Neural cell (in vitro differentiated cells): ENCODE results near the gene CHST1. TPM values are rescaled to one million over a fixed set of nuclear protein-coding genes. Genes with fewer than 3 reads are reported as not detected.

Source experiments
- H2AFZ ChIP-seq: fragments of 200-600, 300-800 bp; sonication (generic), shearing (Covaris generic); 2 replicates; pipeline ENCODE4 v1.6.0; 2014; ENCODE audit warnings: low read depth, mild to moderate bottlenecking, antibody characterized with exemption, low read length, moderate library complexity
- H3F3A ChIP-seq: fragments of 200-600 bp; shearing (Covaris generic); 2 replicates; pipeline ENCODE4 v1.6.1; 2016; ENCODE audit warnings: mild to moderate bottlenecking, moderate library complexity, mixed read lengths, antibody characterized with exemption, low read length; ENCODE audit not compliant: insufficient read depth, poor library complexity, severe bottlenecking
- H3K27ac ChIP-seq: fragments of 200-600, 300-800 bp; sonication (generic), shearing (Covaris generic); 2 replicates; pipeline ENCODE4 v1.5.1; 2014; ENCODE audit warnings: mild to moderate bottlenecking, low read length, moderate library complexity
- H3K27me3 ChIP-seq: fragments of 300-800, 200-600 bp; sonication (generic), shearing (Covaris generic); 2 replicates; pipeline ENCODE4 v1.6.0; 2014; ENCODE audit warnings: mild to moderate bottlenecking, low read depth, low read length, moderate library complexity; ENCODE audit not compliant: insufficient read depth
- H3K36me3 ChIP-seq: fragments of 300-800, 200-600 bp; sonication (generic), shearing (Covaris generic); 2 replicates; pipeline ENCODE4 v1.5.1; 2014; ENCODE audit warnings: mild to moderate bottlenecking, antibody characterized with exemption, low read length, moderate library complexity; ENCODE audit not compliant: insufficient read depth
- H3K4me2 ChIP-seq: fragments of 300-800, 200-600 bp; sonication (generic), shearing (Covaris generic); 2 replicates; pipeline ENCODE4 v1.6.0; 2014; ENCODE audit warnings: mild to moderate bottlenecking, low read length
- H3K4me3 ChIP-seq: fragments of 300-800, 200-600 bp; sonication (generic), shearing (Covaris generic); 2 replicates; pipeline ENCODE4 v1.5.1; 2014; ENCODE audit warnings: mild to moderate bottlenecking, low read length, moderate library complexity
- H3K79me2 ChIP-seq: fragments of 200-600 bp; shearing (Covaris generic); replicated peaks from 2 replicates; pipeline ENCODE4 v1.6.0; 2014; ENCODE audit warnings: mild to moderate bottlenecking, low read length, moderate library complexity; ENCODE audit not compliant: insufficient read depth
- H3K9ac ChIP-seq: fragments of 300-800, 200-600 bp; sonication (generic), shearing (Covaris generic); 2 replicates; pipeline ENCODE4 v1.6.1; 2016; ENCODE audit warnings: mild to moderate bottlenecking, low read length, mixed read lengths
- H3K9me2 ChIP-seq: fragments of 200-600 bp; shearing (Covaris generic); 2 replicates; pipeline ENCODE4 v1.6.1; 2016; ENCODE audit warnings: mild to moderate bottlenecking, low read length, mixed read lengths; ENCODE audit not compliant: insufficient read depth
- H3K9me3 ChIP-seq: fragments of 200-600, 300-800 bp; sonication (generic), shearing (Covaris generic); 2 replicates; pipeline ENCODE4 v1.6.1; 2016; ENCODE audit warnings: mild to moderate bottlenecking, mixed run types, low read length, moderate library complexity, mixed read lengths
- H4K20me1 ChIP-seq: fragments of 200-600 bp; shearing (Covaris generic); 2 replicates; pipeline ENCODE4 v1.6.1; 2016; ENCODE audit warnings: mild to moderate bottlenecking, mixed run types; ENCODE audit not compliant: insufficient read depth
- EP300 ChIP-seq: fragments of 450-650 bp; conservative IDR thresholded peaks from 2 replicates; pipeline ENCODE4 v1.6.1; 2014; ENCODE audit warnings: antibody characterized with exemption, mild to moderate bottlenecking, moderate library complexity; ENCODE audit not compliant: poor library complexity, severe bottlenecking
- EZH2 ChIP-seq: fragments of 200-600, 300-800 bp; shearing (Covaris generic), sonication (generic); IDR thresholded peaks from 2 replicates; pipeline ENCODE4 v1.6.1; 2014; ENCODE audit warnings: antibody characterized with exemption, low read length, borderline replicate concordance, mild to moderate bottlenecking; ENCODE audit not compliant: insufficient read depth, poor library complexity, severe bottlenecking
- MXI1 ChIP-seq: fragments of 450-650 bp; conservative IDR thresholded peaks from 2 replicates; pipeline ENCODE4 v1.6.1; 2014; ENCODE audit warnings: antibody characterized with exemption, mild to moderate bottlenecking; ENCODE audit not compliant: poor library complexity, severe bottlenecking
- POLR2AphosphoS5 ChIP-seq: IDR thresholded peaks from 2 replicates; pipeline ENCODE4 v1.6.1; 2012
- RAD21 ChIP-seq: fragments of 450-650 bp; conservative IDR thresholded peaks from 2 replicates; pipeline ENCODE4 v1.6.1; 2014; ENCODE audit warnings: antibody characterized with exemption, mild to moderate bottlenecking, moderate library complexity
- SMC3 ChIP-seq: fragments of 450-650 bp; conservative IDR thresholded peaks from 2 replicates; pipeline ENCODE4 v1.6.1; 2014; ENCODE audit warnings: antibody characterized with exemption, mild to moderate bottlenecking, moderate library complexity; ENCODE audit not compliant: poor library complexity
- TAF1 ChIP-seq: IDR thresholded peaks from 2 replicates; pipeline ENCODE4 v1.6.1; 2012; ENCODE audit warnings: low read depth
- polyA plus RNA-seq: library from polyadenylated mRNA; depleted of rRNA; stranded (reverse); fragments of >200 nt; gene quantifications from 2 replicates; pipeline ENCODE4 v1.2.3, GENCODE V29; 2014
- TF ChIP-seq, protein P1 (sequence below): fragments of 450-650 bp; IDR thresholded peaks from 2 replicates; pipeline ENCODE4 v1.5.1; 2014; ENCODE audit warnings: antibody characterized with exemption, mild to moderate bottlenecking, moderate library complexity; ENCODE audit not compliant: poor library complexity, severe bottlenecking
- TF ChIP-seq, protein P2 (sequence below): IDR thresholded peaks from 2 replicates; pipeline ENCODE4 v1.6.1; 2012; ENCODE audit warnings: borderline replicate concordance

CHST1 gene
- polyA plus RNA-seq, 1 donor from 2014 or later: 16.2 TPM

DNA sequence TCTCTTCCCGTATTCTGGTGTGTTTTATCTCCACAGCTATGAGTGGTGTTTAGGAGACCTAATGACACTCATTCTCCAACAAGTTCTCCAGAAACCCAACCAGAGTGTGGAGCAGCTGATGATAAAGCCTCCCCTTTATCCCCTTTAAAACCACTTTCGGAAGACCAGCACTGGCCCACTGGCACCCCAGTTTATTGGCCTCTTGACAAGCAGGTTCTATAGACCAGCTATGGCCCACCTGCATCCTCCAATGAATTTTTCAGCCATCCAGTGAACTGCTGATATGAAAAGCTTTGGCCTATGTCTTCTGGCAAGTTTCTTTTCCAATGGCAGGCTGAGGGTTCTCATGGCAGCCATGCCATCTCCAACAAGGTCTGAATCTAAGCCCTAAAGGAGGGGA, 27.4 kb downstream of the CHST1 start:
- Histone ChIP-seq H3K27ac (no peak overlapping the region), H3K9me2 (no peaks in the 10 kb centered on the region), H4K20me1 (no peaks in the 10 kb centered on the region), H3K27me3 (no peaks in the 10 kb centered on the region), H2AFZ (no peak overlapping the region), H3F3A (no peaks in the 10 kb centered on the region), H3K36me3 (no peaks in the 10 kb centered on the region), H3K79me2 (no peaks in the 10 kb centered on the region), H3K9me3 (no peaks in the 10 kb centered on the region), H3K4me2 (no peak overlapping the region), H3K4me3 (no peak overlapping the region), H3K9ac (no peak overlapping the region)
- TF ChIP-seq MXI1 (no peak), RAD21 (no peak), POLR2AphosphoS5 (no peak), EZH2 (no peak), EP300 (no peak), TAF1 (no peak), SMC3 (no peak)
- TF ChIP-seq, protein P1, sequence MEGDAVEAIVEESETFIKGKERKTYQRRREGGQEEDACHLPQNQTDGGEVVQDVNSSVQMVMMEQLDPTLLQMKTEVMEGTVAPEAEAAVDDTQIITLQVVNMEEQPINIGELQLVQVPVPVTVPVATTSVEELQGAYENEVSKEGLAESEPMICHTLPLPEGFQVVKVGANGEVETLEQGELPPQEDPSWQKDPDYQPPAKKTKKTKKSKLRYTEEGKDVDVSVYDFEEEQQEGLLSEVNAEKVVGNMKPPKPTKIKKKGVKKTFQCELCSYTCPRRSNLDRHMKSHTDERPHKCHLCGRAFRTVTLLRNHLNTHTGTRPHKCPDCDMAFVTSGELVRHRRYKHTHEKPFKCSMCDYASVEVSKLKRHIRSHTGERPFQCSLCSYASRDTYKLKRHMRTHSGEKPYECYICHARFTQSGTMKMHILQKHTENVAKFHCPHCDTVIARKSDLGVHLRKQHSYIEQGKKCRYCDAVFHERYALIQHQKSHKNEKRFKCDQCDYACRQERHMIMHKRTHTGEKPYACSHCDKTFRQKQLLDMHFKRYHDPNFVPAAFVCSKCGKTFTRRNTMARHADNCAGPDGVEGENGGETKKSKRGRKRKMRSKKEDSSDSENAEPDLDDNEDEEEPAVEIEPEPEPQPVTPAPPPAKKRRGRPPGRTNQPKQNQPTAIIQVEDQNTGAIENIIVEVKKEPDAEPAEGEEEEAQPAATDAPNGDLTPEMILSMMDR: no peak
- TF ChIP-seq, protein P2, sequence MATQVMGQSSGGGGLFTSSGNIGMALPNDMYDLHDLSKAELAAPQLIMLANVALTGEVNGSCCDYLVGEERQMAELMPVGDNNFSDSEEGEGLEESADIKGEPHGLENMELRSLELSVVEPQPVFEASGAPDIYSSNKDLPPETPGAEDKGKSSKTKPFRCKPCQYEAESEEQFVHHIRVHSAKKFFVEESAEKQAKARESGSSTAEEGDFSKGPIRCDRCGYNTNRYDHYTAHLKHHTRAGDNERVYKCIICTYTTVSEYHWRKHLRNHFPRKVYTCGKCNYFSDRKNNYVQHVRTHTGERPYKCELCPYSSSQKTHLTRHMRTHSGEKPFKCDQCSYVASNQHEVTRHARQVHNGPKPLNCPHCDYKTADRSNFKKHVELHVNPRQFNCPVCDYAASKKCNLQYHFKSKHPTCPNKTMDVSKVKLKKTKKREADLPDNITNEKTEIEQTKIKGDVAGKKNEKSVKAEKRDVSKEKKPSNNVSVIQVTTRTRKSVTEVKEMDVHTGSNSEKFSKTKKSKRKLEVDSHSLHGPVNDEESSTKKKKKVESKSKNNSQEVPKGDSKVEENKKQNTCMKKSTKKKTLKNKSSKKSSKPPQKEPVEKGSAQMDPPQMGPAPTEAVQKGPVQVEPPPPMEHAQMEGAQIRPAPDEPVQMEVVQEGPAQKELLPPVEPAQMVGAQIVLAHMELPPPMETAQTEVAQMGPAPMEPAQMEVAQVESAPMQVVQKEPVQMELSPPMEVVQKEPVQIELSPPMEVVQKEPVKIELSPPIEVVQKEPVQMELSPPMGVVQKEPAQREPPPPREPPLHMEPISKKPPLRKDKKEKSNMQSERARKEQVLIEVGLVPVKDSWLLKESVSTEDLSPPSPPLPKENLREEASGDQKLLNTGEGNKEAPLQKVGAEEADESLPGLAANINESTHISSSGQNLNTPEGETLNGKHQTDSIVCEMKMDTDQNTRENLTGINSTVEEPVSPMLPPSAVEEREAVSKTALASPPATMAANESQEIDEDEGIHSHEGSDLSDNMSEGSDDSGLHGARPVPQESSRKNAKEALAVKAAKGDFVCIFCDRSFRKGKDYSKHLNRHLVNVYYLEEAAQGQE: no peak

DNA sequence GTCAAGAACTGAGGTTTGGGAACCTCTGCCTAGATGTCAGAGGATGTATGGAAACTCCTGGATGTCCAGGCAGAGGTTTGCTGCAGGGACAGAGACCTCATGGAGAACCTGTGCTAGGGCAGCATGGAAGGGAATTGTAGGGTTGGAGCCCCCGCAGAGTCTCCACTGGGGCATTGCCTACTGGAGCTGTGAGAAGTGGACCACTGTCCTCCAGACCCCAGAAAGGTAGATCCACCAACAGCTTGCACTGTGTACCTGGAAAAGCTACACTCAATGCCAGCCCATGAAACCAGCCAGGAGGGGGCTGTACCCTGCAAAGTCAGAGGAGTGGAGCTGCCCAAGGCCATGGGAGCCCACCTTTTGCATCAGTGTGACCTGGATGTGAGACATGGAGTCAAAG, 29.5 kb downstream of the CHST1 start:
- TF ChIP-seq POLR2AphosphoS5: no peak
- no peak for TF ChIP-seq MXI1
- TF ChIP-seq RAD21: no peak
- no peak for TF ChIP-seq TAF1
- no peak for TF ChIP-seq EP300
- no peak for TF ChIP-seq SMC3
- TF ChIP-seq, protein P1: no peak
- TF ChIP-seq, protein P2: no peak
- no peak for TF ChIP-seq EZH2
- Histone ChIP-seq H3K36me3 (no peaks in the 10 kb centered on the region), H3K9me2 (no peaks in the 10 kb centered on the region), H4K20me1 (no peaks in the 10 kb centered on the region), H3F3A (no peaks in the 10 kb centered on the region), H3K4me2 (no peak overlapping the region), H3K27ac (no peak overlapping the region), H3K9me3 (no peaks in the 10 kb centered on the region), H3K9ac (no peak overlapping the region), H3K27me3 (no peaks in the 10 kb centered on the region), H2AFZ (no peak overlapping the region), H3K4me3 (no peak overlapping the region), H3K79me2 (no peaks in the 10 kb centered on the region)
